GM18517 (cell line): ENCODE measurements around the gene MAP2K7.
"Not testable (repeated sequence)": the region's sequence is repeated elsewhere in the genome, so short reads cannot be mapped to it uniquely, and the experiment has no call there.

Experiments
- ATAC-seq: cut with Tn5 transposase; IDR thresholded peaks from one replicate; pipeline ENCODE4 v1.9.1; 2021; ENCODE audit warnings: mild to moderate bottlenecking, moderate library complexity; ENCODE audit not compliant: unreplicated experiment

Gene MAP2K7

DNA sequence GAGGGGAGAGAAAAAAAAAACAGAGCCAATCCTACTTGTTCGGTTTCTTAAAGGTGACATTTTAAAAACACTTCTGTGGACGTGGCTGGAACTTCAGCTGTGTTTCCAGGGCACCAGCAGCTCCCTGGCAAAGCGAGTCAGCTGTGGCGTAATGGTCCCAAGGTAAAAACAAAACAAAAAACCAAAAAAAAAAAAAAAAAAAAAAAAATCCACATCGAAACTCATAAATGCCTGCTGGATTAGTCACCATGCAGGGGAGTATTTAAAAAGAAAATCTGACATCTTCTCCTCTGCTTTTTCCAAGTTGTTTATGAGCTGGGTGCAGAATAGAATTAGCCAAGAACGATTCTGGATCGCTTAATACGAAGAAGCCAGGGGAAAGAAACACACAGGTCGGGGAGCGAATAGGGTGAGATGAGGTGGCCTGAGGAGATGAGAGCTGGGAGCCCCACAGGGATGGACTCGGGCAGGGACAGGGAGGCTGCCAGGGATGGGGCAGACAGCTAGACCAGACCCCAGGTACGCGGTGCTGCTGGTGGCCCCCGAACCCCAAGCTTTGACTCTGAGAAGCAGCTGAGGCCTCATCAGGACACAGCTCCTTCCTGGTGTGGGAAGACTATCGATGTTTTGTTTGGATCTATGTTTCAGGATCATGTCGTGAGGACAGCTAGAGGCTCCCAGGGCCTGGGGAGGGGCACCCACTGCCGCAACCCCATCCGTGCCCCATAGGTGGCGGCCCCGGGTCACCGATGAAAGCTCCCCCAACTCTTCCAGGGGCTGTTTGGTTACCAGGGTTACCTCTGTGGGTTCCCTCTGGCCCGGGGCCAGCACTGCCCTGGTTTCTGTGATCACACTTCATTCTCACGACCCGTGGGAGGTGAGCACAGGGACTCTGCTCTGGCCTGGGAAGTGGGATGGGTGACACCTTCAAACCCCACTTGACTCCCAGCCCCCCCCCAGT is 25.3 kb downstream of the MAP2K7 start:
- no peak for ATAC-seq

GRCh38 chr19:7930030-7930429 is 26.4 kb downstream of the MAP2K7 start:
- ATAC-seq: not testable (repeated sequence)

GRCh38 chr19:7930765-7931164 is 27.1 kb downstream of the MAP2K7 start:
- no peak for ATAC-seq

DNA sequence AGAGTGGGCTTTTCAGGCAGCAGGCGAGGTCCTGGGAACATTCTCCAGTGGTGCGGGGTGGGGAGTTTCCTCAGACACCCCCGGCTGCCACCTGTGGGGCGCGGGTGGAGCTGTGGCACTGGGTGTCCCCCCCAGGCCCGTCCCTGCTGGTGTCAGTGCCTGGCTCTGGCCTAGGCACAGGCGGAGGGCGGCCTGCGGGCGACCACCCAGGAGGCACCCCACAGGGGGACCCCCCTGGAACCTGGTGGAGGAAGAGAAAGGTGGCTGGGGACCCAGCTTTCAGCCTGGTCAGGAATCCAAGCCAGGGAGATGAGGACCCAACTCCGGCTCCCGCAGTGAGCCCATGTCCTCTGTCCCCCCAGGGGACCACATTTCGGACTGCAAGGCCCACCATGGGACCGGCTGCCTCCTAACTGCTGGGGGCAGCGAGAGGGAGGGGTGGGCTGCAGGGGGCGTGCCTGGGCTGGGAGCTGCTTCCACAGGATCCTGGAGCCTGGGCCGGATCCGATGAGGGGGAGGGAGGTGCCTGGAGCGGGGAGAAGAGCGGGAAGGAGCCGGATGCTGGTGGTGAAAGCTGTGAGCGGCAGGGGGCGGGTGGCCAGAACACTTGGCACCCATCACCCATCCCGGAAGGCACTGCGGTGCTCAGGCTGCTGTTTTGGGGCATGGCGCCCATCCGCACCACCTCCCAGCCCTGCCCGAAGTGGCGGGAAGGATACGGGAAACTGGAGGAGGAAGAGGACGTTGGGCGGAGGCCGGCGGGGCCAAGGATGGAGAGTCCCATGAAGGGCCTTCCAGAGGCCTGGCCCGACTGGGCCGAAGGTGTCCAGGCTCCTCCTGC is 27.8 kb downstream of the MAP2K7 start:
- ATAC-seq: no peak

DNA sequence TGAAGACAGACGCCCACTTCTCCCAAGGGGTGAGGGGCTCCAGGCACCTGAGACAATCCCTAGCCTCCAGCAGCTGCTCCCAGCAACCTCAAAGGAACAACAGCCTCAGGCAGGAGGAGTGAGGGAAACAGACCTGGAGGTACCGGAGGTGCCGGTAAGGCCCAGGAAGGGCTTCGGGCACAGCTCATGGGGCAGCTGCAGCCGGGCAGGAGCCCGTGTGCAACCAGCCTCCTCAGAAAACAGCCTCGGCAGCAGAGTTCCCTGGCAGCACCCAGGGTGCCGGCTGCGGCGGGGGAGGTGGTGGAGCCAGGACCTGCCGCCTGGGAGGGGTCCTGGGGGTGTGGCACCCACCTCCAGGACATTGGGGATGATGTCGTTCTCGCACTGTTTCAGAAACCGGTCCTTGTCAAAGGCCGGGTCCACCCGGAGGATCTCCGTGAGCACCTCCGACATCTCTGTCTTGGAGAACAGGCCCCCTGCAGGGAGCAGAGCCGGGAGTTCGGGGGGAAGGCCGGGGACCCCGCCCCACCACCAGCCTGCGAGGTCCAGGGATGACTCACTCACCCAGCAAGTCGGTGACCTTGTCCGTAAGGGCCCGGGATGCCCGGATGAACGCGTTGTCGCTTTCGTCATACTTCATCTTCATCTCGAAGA is 28.7 kb downstream of the MAP2K7 start:
- ATAC-seq: no peak

DNA sequence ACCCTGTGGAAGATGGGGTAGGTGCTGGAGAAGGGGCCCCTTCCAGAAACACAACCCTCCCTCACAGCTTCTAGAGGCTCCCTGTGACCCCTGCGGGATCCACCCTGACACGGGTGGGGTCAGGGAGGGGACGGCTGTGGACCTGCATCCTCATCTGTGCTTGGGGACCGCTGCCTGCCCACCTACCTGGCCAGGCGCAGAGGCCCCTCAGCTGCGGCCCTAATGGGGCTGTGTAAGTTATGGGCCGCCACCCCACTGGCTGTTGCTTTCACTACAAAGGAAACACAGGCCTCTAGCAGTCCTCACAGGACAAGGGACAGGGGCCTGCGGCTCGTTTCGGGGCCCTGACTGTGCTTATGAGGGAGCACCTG is 29.2 kb downstream of the MAP2K7 start:
- ATAC-seq: no peak

- ATAC-seq: no peak
Observed at GRCh38 chr19:7933411-7933810, 29.7 kb downstream of the MAP2K7 start.

DNA sequence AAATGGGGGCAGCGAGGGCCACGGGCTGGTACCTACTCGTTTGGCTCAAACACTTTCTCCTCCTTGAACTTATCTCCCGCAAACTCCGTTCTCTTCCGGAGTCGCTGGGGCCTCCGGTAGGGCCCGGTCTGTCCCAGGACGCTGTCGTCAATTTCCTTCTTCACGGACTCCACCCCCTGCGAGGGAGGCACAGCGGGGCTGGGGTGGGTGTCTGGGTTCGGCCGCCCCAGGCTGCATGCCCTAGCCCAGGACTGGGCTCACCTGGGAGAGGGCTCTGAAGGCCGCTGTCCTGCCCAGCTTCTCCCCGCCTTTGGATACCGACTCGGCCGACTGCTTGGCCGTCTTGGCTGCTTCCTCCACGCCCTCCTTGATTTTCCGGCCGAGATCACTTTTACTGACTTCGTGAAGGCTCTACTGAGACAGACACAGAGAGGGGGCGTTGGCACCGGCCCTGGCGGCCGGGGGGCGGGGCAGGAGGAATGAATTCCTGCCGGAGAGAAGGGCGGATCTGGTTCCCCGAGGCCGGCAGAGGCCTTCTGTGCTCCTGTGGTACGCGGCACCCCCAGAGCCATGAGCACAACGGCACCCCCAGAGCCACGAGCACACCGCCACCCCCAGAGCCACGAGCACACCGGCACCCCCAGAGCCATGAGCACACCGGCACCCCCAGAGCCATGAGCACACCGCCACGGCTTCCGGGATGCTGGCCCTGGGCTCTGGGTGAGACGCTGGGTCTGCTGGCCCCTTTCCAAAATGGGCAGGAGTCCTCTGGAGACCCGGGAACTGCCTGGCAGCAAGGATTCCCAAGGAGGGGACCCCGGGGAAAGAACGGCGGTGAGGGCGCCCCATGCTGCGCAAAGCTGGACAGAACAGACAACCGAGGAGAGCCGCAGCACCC is 30.4 kb downstream of the MAP2K7 start:
- ATAC-seq: no peak

GRCh38 chr19:7934766-7935165 is 31.1 kb downstream of the MAP2K7 start:
- no peak for ATAC-seq

DNA sequence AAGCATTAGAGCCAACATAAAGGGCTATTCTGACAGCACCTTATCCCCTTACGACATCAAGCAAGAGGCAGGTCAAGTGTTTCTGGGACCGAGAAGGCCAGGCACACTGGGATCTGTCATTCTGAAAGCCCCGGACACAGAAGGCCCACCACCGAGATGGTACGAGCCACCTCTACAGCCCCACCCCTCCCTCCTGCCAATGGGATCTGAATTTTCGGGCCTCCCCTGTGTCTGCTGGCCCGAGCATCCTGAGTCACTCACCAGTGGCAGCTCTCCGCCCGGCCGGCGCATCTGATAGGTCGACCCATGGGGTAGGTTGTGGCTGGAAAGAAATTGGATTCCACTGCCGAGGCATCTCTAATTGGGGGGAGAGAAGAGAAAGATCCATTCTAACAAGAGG is 37.2 kb downstream of the MAP2K7 start:
- ATAC-seq: no peak

GRCh38 chr19:7941895-7942596 is 38.4 kb downstream of the MAP2K7 start:
- ATAC-seq: no peak

- ATAC-seq: no peak
Observed at GRCh38 chr19:7942981-7943443, 39.3 kb downstream of the MAP2K7 start.

- ATAC-seq: peak; percentile 92
Observed at GRCh38 chr19:7943444-7944176, 39.9 kb downstream of the MAP2K7 start, which contains the start of gene TIMM44. Gene TIMM44, minus strand, starts transcription at chr19:7943666. Its CDS starts 15 bp downstream, at chr19:7943651.

DNA sequence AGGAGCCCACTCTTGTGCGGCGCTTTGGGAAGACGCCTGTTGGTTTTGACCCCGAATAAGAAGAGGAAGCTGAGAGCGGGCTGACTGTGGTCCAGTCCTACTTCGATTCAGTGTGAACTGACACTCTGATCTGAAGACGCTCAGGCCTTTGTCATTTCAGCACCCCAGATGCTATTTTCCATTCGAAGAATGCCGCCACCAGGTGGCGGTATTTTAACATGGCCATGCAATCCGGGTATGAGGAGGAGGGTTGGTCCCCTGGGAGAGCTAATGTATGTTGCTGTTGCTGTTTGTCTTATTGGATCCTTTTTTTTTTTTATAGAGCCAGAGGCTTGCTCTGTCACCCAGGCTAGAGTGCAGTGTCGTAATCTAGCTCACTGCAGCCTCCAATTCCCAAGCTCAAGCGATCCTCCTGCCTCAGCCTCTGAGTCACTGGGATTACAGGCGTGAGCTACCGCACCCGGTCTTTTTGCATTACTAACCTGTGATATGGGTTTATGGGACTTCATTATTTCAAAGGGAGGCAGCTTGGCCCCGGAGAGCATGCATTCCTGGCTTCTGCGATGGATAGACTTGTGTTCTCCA is 40.6 kb downstream of the MAP2K7 start:
- peak; percentile 33 for ATAC-seq

- ATAC-seq: no peak
Observed at GRCh38 chr19:7947939-7948338, 44.3 kb downstream of the MAP2K7 start.

- no peak for ATAC-seq
Observed at GRCh38 chr19:7953060-7953459, 49.4 kb downstream of the MAP2K7 start.

DNA sequence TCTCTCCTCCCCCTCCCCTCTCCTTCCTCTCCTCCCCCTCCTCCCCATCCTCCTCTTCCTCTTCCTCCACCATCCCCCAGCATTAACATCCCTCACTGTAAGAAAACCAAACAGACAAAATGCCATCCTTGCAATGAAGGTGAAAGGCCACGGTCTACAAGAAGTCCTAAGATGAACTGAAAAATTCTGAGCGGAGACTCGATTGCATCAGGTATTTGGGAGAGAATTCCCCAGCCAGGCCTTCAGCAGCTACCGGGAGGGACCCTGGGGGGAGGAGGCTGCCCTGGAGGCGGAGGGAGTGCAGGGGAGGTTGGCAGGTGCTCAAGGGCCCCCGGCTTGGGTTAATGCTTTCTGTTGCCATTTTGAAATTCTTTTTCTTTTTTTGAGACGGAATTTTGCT is 49.9 kb downstream of the MAP2K7 start:
- no peak for ATAC-seq

- ATAC-seq: no peak
Observed at GRCh38 chr19:7955696-7956095, 52.0 kb downstream of the MAP2K7 start.
